ENCODE results near the gene APEH.

Gene APEH

DNA sequence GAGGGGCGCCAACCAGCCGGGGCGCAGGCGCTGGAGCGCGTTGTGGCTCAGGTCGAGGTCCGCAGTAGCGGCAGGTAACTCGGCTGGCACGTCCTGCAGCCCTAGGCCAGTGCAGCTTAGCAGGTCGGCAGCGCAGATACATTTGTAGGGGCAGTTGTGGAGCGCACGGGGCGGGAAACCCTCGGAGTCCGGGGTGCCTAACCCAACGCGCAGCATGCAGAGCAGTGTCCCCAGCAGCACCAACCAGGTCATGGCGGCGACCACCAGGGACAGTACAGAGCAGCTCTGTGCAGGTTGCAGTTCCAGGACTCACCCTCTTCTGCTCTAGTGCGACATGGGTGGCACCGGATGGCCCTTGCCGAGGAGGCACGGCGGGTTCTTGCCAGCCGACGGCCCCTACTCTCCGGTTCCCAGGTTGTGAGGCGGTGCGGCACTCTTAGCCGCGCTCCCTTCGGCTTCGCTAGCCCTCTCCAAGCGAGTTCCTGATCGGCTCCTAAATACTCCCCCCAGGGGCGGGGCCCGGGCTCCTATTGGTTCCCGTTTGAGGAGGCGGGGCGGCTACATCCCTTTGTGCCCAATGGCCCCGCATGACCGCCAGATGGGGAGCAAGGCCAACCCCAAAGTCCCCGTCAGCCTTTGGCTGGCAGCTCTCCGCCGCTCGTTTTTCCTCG, 45.2 kb downstream of the APEH start, which contains the start of gene AMIGO3 (continued):
- TF ChIP-seq ZNF391 (tag by site-specific recombination; IDR thresholded peaks at IDR 0.05; ENCODE audit: borderline replicate concordance, low read depth) = no peak
- peak; percentile 36; the same call in 1 of the 2 replicates for TF ChIP-seq ZNF600 (tag by site-specific recombination; IDR thresholded peaks at IDR 0.05)
- TF ChIP-seq, protein P1, sequence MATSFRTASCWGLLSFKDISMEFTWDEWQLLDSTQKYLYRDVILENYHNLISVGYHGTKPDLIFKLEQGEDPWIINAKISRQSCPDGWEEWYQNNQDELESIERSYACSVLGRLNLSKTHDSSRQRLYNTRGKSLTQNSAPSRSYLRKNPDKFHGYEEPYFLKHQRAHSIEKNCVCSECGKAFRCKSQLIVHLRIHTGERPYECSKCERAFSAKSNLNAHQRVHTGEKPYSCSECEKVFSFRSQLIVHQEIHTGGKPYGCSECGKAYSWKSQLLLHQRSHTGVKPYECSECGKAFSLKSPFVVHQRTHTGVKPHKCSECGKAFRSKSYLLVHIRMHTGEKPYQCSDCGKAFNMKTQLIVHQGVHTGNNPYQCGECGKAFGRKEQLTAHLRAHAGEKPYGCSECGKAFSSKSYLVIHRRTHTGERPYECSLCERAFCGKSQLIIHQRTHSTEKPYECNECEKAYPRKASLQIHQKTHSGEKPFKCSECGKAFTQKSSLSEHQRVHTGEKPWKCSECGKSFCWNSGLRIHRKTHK (tag by site-specific recombination; IDR thresholded peaks at IDR 0.05) = no peak
- no peak for TF ChIP-seq ZNF843 (tag by site-specific recombination; IDR thresholded peaks at IDR 0.05)
- TF ChIP-seq ZNF211 (tag by site-specific recombination; IDR thresholded peaks at IDR 0.05; ENCODE audit: low read depth) = no peak
- no peak for TF ChIP-seq ZNF501 (tag by site-specific recombination; IDR thresholded peaks at IDR 0.05)
- TF ChIP-seq SP3 (tag by site-specific recombination; IDR thresholded peaks at IDR 0.05) = no peak
- no peak for TF ChIP-seq ZBTB48 (tag by site-specific recombination; IDR thresholded peaks at IDR 0.05)
- TF ChIP-seq SP7 (tag by site-specific recombination; IDR thresholded peaks at IDR 0.05) = no peak
- no peak for TF ChIP-seq ZNF175 (tag by site-specific recombination; IDR thresholded peaks at IDR 0.05)
- TF ChIP-seq ZNF266 (tag by site-specific recombination; IDR thresholded peaks at IDR 0.05; ENCODE audit: low read depth) = no peak
- TF ChIP-seq ZNF16 (tag by site-specific recombination; IDR thresholded peaks at IDR 0.05; ENCODE audit: low read depth) = no peak

DNA sequence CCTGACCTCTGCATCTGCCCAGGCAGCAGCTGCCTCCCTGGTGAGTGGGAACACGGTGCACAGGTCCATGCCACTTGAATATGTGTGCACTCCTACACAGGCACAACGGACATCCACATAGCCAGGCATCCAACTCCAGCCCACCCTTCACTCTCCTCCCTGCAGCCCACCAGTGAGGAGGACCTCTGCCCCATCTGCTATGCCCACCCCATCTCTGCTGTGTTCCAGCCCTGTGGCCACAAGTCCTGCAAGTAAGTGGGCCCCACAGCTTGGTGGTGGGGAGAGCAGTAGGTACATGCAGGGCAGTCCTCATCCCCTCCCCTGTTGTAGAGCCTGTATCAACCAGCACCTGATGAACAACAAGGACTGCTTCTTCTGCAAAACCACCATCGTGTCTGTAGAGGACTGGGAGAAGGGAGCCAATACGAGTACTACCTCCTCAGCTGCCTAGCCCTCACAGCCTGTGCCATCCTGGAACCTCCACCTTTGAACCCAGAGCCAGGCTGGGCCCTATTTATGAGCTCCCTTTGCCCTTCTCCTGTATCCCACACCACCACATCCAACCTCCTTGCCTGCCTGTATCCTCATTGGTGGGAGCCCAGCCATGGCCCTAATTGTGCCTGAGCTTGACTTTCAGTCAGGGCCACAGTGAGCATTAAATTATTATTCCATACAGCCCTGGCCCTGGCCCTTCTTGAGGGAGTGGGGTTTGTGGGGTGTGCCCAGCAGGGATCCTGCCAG, 46.9 kb downstream of the APEH start:
- H3K4me3 ChIP-seq (ENCODE audit: low read depth, low read length) = no peak overlapping the region
- TF ChIP-seq ZNF10 (tag by site-specific recombination; IDR thresholded peaks at IDR 0.05) (peak; percentile 90), ZNF214 (tag by site-specific recombination; IDR thresholded peaks at IDR 0.05; ENCODE audit: borderline replicate concordance) (no peak), ZFP69B (tag by site-specific recombination; IDR thresholded peaks at IDR 0.05) (peak; percentile 78), ZNF768 (tag by site-specific recombination; IDR thresholded peaks at IDR 0.05) (no peak), HOXC10 (CRISPR knock-in tag; IDR thresholded peaks at IDR 0.05) (no peak)
- TF ChIP-seq, protein P2, sequence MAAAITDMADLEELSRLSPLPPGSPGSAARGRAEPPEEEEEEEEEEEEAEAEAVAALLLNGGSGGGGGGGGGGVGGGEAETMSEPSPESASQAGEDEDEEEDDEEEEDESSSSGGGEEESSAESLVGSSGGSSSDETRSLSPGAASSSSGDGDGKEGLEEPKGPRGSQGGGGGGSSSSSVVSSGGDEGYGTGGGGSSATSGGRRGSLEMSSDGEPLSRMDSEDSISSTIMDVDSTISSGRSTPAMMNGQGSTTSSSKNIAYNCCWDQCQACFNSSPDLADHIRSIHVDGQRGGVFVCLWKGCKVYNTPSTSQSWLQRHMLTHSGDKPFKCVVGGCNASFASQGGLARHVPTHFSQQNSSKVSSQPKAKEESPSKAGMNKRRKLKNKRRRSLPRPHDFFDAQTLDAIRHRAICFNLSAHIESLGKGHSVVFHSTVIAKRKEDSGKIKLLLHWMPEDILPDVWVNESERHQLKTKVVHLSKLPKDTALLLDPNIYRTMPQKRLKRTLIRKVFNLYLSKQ (tag by site-specific recombination; IDR thresholded peaks at IDR 0.05; ENCODE audit: borderline replicate concordance) = no peak
- TF ChIP-seq, protein P3, sequence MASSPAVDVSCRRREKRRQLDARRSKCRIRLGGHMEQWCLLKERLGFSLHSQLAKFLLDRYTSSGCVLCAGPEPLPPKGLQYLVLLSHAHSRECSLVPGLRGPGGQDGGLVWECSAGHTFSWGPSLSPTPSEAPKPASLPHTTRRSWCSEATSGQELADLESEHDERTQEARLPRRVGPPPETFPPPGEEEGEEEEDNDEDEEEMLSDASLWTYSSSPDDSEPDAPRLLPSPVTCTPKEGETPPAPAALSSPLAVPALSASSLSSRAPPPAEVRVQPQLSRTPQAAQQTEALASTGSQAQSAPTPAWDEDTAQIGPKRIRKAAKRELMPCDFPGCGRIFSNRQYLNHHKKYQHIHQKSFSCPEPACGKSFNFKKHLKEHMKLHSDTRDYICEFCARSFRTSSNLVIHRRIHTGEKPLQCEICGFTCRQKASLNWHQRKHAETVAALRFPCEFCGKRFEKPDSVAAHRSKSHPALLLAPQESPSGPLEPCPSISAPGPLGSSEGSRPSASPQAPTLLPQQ (tag by site-specific recombination; IDR thresholded peaks at IDR 0.05) = peak; percentile 85
- TF ChIP-seq, protein P4, sequence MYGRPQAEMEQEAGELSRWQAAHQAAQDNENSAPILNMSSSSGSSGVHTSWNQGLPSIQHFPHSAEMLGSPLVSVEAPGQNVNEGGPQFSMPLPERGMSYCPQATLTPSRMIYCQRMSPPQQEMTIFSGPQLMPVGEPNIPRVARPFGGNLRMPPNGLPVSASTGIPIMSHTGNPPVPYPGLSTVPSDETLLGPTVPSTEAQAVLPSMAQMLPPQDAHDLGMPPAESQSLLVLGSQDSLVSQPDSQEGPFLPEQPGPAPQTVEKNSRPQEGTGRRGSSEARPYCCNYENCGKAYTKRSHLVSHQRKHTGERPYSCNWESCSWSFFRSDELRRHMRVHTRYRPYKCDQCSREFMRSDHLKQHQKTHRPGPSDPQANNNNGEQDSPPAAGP (tag by site-specific recombination; IDR thresholded peaks at IDR 0.05) = no peak
- TF ChIP-seq, protein P5, sequence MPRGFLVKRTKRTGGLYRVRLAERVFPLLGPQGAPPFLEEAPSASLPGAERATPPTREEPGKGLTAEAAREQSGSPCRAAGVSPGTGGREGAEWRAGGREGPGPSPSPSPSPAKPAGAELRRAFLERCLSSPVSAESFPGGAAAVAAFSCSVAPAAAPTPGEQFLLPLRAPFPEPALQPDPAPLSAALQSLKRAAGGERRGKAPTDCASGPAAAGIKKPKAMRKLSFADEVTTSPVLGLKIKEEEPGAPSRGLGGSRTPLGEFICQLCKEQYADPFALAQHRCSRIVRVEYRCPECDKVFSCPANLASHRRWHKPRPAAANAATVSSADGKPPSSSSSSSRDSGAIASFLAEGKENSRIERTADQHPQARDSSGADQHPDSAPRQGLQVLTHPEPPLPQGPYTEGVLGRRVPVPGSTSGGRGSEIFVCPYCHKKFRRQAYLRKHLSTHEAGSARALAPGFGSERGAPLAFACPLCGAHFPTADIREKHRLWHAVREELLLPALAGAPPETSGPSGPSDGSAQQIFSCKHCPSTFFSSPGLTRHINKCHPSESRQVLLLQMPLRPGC (tag by site-specific recombination; IDR thresholded peaks at IDR 0.05) = no peak
- CTCF ChIA-PET = interaction anchor here (0.8 kb wide), 1 partner anchor 18 kb away, joined by 5 read pairs; no protein-coding TSS in a partner anchor
- H3K27ac ChIP-seq (ENCODE audit: extremely low read depth, low read depth, low read length) = no peak overlapping the region
- H3K9me3 ChIP-seq (ENCODE audit: control insufficient read depth, insufficient read depth, low read depth, low read length) = no peaks in the 10 kb centered on the region
- POLR2A ChIA-PET = interaction anchor here (0.5 to 1.2 kb wide), 4 partner anchors 65 to 1110 kb away, joined by 3 to 7 read pairs (median 6); partner anchors contain the start of gene IP6K1
- H3K4me1 ChIP-seq (ENCODE audit: control insufficient read depth, insufficient read depth, low read length) = no peaks in the 10 kb centered on the region
- peaks cover 0 to 76% of the 10 kb centered on the region in 2 experiments; a peak in 1 of 3 replicates for H3K36me3 ChIP-seq (ENCODE audit: control insufficient read depth in 2 of 2, insufficient read depth in 1 of 2, low read length in 2 of 2)
